HT-29 (cell line): Measurements from ENCODE around the gene CCL7. TPM values are rescaled to one million over a fixed set of nuclear protein-coding genes. Genes with fewer than 3 reads are reported as not detected.

Experiments
- DNase-seq: peaks from one replicate; pipeline ENCODE4 v3.0.0-alpha.2; 2015; ENCODE audit warnings: low spot score
- total RNA-seq: library from RNA; depleted of rRNA; stranded (reverse); fragments of >200 nt; shearing (Covaris generic); gene quantifications from 2 replicates; pipeline ENCODE4 v1.2.3, GENCODE V29; 2014

Gene CCL7
- total RNA-seq, 1 experiment from 2014 or later: not detected

- no peak for DNase-seq
Observed at GRCh38 chr17:34287875-34288274, 17.9 kb downstream of the CCL7 start.

- DNase-seq: no peak
Observed at GRCh38 chr17:34290586-34290985, 20.6 kb downstream of the CCL7 start.

- no peak for DNase-seq
Observed at GRCh38 chr17:34291721-34292348, 21.8 kb downstream of the CCL7 start.

- DNase-seq: no peak
Observed at GRCh38 chr17:34299027-34299426, 29.0 kb downstream of the CCL7 start.

GRCh38 chr17:34299956-34300577 lies 30.0 kb downstream of the CCL7 start:
- no peak for DNase-seq

- no peak for DNase-seq
Observed at GRCh38 chr17:34300652-34301370, 30.8 kb downstream of the CCL7 start.

- no peak for DNase-seq
Observed at GRCh38 chr17:34301986-34302385, 32.0 kb downstream of the CCL7 start.

GRCh38 chr17:34302636-34303035 lies 32.6 kb downstream of the CCL7 start:
- no peak for DNase-seq

- no peak for DNase-seq
Observed at GRCh38 chr17:34303606-34304005, 33.6 kb downstream of the CCL7 start.

GRCh38 chr17:34305061-34305460 lies 35.0 kb downstream of the CCL7 start:
- DNase-seq: no peak

GRCh38 chr17:34305606-34306005 lies 35.6 kb downstream of the CCL7 start:
- DNase-seq: no peak

- peak; percentile 4 for DNase-seq
Observed at GRCh38 chr17:34306466-34306865, 36.4 kb downstream of the CCL7 start.

- no peak for DNase-seq
Observed at GRCh38 chr17:34307110-34307509, 37.1 kb downstream of the CCL7 start.

- no peak for DNase-seq
Observed at GRCh38 chr17:34308371-34308770, 38.4 kb downstream of the CCL7 start.

GRCh38 chr17:34311291-34311690 lies 41.3 kb downstream of the CCL7 start:
- DNase-seq: no peak

GRCh38 chr17:34312080-34312479 lies 42.1 kb downstream of the CCL7 start:
- DNase-seq: no peak

- no peak for DNase-seq
Observed at GRCh38 chr17:34313164-34313563, 43.1 kb downstream of the CCL7 start.

- no peak for DNase-seq
Observed at GRCh38 chr17:34314279-34314678, 44.3 kb downstream of the CCL7 start.

- peak; percentile 33 for DNase-seq
Observed at GRCh38 chr17:34318474-34318873, 48.5 kb downstream of the CCL7 start.

- no peak for DNase-seq
Observed at GRCh38 chr17:34319039-34319483, 49.0 kb downstream of the CCL7 start, which contains the start of gene CCL8. TSS of gene CCL8 (plus strand) at chr17:34319435. CDS start at chr17:34319502, 67 bp downstream.
